Measurements from ENCODE around the gene TANK. TPM values are rescaled to one million over a fixed set of nuclear protein-coding genes. Genes with fewer than 3 reads are reported as not detected.

The TANK gene
- total RNA-seq, 4 donors from 2014 or later, result 63.8 to 97.7 (median 88.8) TPM

GRCh38 chr2:161115605-161116380 lies 44.4 kb upstream of the TANK start:
- no peaks in the 10 kb centered on the region for H3K4me1 ChIP-seq
- H3K4me3 ChIP-seq, result no peak overlapping the region
- no peaks in the 10 kb centered on the region for H3K27me3 ChIP-seq
- DNase-seq, result no peak
- no peaks in the 10 kb centered on the region for H3K36me3 ChIP-seq
- TF ChIP-seq CTCF (IDR thresholded peaks at IDR 0.05) (no peak), POLR2A (IDR thresholded peaks at IDR 0.05) (no peak)
- no peaks in the 10 kb centered on the region for H3K9me3 ChIP-seq
- no peak overlapping the region for H3K27ac ChIP-seq

GRCh38 chr2:161116509-161116908 lies 43.7 kb upstream of the TANK start:
- Histone ChIP-seq H3K36me3 (no peaks in the 10 kb centered on the region), H3K27ac (no peak overlapping the region), H3K4me1 (no peaks in the 10 kb centered on the region), H3K9me3 (no peaks in the 10 kb centered on the region), H3K4me3 (no peak overlapping the region), H3K27me3 (no peaks in the 10 kb centered on the region)
- TF ChIP-seq CTCF (IDR thresholded peaks at IDR 0.05) (no peak), POLR2A (IDR thresholded peaks at IDR 0.05) (no peak)
- no peak for DNase-seq

DNA sequence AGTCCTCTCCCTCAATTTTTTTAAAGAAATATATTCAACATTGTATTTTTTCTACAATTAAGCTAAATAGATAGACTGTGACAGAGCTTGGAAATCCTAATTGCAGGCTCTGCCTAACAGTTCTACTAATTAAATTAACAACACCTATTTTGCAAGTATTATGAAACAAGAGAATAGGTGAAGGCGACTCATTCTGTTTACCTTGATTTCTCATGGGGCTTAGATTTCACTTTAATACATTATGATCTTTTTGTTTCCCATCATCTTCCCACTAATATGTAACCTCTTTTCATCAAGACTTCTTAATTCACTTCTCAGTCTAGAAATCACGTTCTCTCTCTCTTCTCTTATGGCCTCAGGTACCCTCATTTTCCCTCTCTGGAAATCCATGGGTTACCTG lies 42.7 kb upstream of the TANK start:
- Histone ChIP-seq H3K27ac (no peak overlapping the region), H3K36me3 (no peaks in the 10 kb centered on the region), H3K27me3 (no peaks in the 10 kb centered on the region), H3K4me3 (no peak overlapping the region), H3K4me1 (no peaks in the 10 kb centered on the region), H3K9me3 (no peaks in the 10 kb centered on the region)
- DNase-seq, result no peak
- no peak for TF ChIP-seq CTCF (IDR thresholded peaks at IDR 0.05)
- TF ChIP-seq POLR2A (IDR thresholded peaks at IDR 0.05), result no peak

DNA sequence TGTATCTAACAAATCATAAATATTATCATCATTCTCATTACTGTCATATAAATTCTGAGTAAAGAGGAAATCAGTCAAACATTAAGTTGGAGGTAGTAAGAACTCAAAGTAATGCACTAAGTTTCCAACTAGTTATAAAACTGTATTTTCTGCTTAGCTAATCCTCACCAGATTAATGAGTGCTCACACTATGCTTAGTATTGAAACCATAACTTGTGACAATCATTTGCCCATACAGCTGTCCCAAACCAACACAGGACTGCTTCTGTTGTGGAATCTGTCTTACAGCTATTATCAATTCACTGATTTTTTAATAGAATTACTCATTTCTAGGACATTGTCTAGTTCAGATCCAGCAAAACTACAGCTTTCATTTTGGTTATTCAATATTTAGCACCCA lies 41.5 kb upstream of the TANK start:
- no peak for TF ChIP-seq POLR2A (IDR thresholded peaks at IDR 0.05)
- TF ChIP-seq CTCF (IDR thresholded peaks at IDR 0.05), result no peak
- Histone ChIP-seq H3K4me1 (peaks cover 0 to 4% (median 0%) of the 10 kb centered on the region in 4 donors), H3K27me3 (no peaks in the 10 kb centered on the region), H3K4me3 (no peak overlapping the region), H3K27ac (no peak overlapping the region), H3K36me3 (no peaks in the 10 kb centered on the region), H3K9me3 (no peaks in the 10 kb centered on the region)
- no peak for DNase-seq

- TF ChIP-seq POLR2A (IDR thresholded peaks at IDR 0.05) (no peak), CTCF (IDR thresholded peaks at IDR 0.05) (no peak)
- Histone ChIP-seq H3K4me1 (peaks cover 0 to 6% (median 0%) of the 10 kb centered on the region in 4 donors), H3K27me3 (no peaks in the 10 kb centered on the region), H3K9me3 (no peaks in the 10 kb centered on the region), H3K4me3 (no peak overlapping the region), H3K36me3 (no peaks in the 10 kb centered on the region), H3K27ac (no peak overlapping the region)
- no peak for DNase-seq
Measured at GRCh38 chr2:161119483-161119882, 40.7 kb upstream of the TANK start.

Measured in Peyer's patch (tissue), 4 donors.